Measurements from ENCODE around the gene FLRT2. TPM values are rescaled to one million over a fixed set of nuclear protein-coding genes. Genes with fewer than 3 reads are reported as not detected.

FLRT2 gene
- total RNA-seq = 1.7 TPM

GRCh38 chr14:85529803-85530574 is at the start of gene FLRT2:
FLRT2 (plus strand) TSS chr14:85530144; CDS start chr14:85621515, 91,371 bp downstream.
- DNase-seq (ENCODE audit: low spot score) (no peak), ATAC-seq (peak; percentile 7)

DNA sequence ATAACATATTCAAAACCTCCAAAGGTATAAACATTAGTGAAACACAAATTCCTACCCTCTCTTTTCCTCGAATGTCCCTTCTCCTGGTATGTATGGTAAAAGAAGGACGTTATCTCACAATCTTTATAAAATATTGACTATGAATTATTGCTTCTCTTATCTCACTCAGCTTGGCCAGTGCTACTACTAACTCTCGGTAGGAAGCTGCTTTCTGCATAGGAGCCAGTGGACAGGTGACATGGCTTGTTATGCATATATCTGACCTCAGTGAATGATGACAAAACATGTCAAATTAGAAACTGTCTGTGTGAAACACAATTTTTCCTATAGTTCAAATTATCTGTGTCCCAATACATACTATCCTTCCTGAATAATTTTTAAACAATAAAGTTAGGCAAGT is 48.5 kb upstream of the FLRT2 start:
- no peak for ATAC-seq
- no peak for DNase-seq (ENCODE audit: low spot score)

DNA sequence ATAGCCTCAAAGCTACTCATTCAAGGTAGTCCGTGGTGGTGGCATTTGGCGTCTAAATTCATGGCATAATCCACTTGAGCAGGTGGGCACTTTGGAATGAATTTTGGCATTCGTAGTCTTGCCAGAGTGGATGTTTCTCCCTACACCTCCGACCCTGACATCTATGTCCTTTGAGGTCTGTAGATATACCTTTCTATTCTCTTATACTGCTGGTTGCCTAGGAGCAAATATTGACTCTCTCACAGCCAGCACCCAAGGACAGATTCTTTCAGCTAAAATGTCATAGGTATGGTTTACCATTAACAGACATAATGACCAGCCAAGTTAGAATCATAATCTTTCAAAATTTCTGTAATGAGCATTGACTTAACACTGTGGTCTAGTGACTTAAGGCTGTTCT is 47.4 kb upstream of the FLRT2 start:
- peak; percentile 51 for ATAC-seq
- no peak for DNase-seq (ENCODE audit: low spot score)

GRCh38 chr14:85483037-85483436 is 46.9 kb upstream of the FLRT2 start:
- no peak for ATAC-seq
- no peak for DNase-seq (ENCODE audit: low spot score)

DNA sequence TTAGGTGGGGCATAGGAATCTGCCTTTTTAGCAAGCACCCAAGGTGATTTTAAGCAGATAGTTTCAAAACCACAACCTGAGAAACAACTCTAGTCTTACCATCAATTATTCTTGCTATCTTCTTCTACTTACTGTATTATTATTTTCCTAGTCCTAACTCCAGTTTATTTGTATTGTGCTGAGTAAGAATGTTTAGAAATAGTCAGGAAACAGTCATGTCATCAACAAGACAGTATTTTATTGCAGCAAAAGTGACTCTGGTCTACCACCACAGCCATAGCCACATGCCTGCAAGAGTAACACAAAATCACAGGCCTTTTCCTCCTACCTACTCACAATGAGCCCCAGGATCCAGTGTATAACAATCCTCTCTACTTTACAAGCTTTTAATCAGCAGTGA is 46.3 kb upstream of the FLRT2 start:
- DNase-seq (ENCODE audit: low spot score) (no peak), ATAC-seq (no peak)

DNA sequence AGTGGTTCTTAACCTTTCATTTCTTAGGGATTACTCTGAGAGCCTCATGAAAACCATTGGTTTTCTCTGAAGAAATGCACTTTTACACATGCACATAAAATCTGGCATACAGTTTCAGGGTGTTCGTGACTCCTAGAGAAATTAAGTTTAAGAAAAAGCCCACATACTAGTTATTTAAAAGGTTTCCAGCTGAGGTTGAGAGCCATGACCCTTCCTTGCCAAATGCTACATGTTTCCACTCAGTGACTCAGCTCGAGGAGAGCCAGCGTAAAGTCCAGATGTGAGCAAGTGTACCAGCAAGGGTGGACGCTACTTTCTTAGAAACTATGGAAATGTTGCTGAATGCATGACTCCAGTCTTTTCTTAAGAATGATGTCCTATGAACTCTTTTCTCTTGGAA is 42.7 kb upstream of the FLRT2 start:
- DNase-seq (ENCODE audit: low spot score) (no peak), ATAC-seq (no peak)

GRCh38 chr14:85501751-85502150 is 28.2 kb upstream of the FLRT2 start:
- no peak for ATAC-seq

DNA sequence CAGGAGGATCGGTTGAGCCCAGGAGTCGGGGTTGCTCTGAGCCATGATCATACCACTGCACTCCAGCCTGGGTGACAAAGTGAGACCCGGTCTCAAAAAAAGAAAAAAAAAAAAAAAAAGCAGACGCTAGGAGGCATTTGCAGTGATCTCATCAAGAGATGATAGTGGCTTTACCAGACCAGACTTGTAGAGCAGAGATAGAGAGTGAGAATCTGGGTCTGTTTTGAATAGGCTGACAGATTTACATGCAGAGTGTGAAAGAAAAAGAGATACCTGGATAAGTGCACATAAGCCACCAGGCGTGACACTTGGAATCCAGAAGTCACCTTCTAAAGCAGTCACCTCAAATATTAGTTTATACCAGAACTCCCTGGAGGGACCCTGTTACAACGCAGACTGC is 21.1 kb upstream of the FLRT2 start:
- DNase-seq (ENCODE audit: low spot score) = no peak
- no peak for ATAC-seq

More at GRCh38 chr14:85501751-85502150, 28.2 kb upstream of the FLRT2 start:
- no peak for DNase-seq (ENCODE audit: low spot score)

GRCh38 chr14:85512451-85512850 is 17.5 kb upstream of the FLRT2 start:
- no peak for DNase-seq (ENCODE audit: low spot score)
- no peak for ATAC-seq

DNA sequence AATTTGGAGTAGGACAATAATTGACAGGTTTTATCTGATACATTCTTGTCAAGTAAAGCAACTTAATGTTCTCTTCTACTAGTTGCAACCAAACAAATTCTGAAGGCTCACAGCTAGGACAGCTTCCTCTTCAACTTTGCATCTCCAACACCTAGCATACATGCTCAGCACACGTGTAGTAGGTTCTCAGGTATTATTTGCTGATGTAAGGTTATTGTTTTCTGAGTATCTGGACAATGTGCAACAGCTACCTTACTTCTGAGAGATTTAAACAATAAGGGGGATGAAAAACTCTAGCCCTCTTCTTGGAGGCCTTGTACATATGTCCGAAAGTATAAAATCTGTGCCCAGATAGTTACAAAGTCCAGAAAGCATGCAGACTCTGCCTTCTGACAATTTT is 15.5 kb upstream of the FLRT2 start:
- no peak for DNase-seq (ENCODE audit: low spot score)
- ATAC-seq = no peak

GRCh38 chr14:85516239-85517113 is 13.5 kb upstream of the FLRT2 start:
- no peak for ATAC-seq
- DNase-seq (ENCODE audit: low spot score) = no peak

- DNase-seq (ENCODE audit: low spot score) = no peak
- ATAC-seq = no peak
Measured at GRCh38 chr14:85517114-85517688, 12.7 kb upstream of the FLRT2 start.

- ATAC-seq (peak; percentile 44), DNase-seq (ENCODE audit: low spot score) (no peak)
Measured at GRCh38 chr14:85519661-85520305, 10.2 kb upstream of the FLRT2 start.

DNA sequence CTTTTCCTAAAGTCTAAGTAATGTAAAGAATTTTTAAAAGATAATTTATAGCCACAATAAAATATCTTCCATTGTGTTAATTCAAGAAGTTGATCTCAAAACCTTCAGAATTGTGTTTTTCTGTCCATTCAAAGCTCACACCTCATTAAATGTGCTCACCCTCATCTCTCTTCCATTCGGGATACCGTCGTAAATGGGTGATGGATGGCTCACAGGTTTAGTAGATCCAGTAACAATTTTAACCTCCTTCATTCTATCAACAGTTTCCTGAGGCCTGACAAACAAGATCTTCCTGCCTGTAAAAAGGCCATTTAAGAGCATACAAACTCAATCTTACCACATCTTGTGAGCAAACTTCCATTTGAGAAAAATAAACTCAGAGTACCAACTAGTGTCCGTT is 9.4 kb upstream of the FLRT2 start:
- DNase-seq (ENCODE audit: low spot score) = no peak
- ATAC-seq = no peak

- DNase-seq (ENCODE audit: low spot score) = no peak
- no peak for ATAC-seq
Measured at GRCh38 chr14:85523624-85524023, 6.3 kb upstream of the FLRT2 start.

GRCh38 chr14:85527006-85527405 is 2.9 kb upstream of the FLRT2 start:
- DNase-seq (ENCODE audit: low spot score) (no peak), ATAC-seq (no peak)

DNA sequence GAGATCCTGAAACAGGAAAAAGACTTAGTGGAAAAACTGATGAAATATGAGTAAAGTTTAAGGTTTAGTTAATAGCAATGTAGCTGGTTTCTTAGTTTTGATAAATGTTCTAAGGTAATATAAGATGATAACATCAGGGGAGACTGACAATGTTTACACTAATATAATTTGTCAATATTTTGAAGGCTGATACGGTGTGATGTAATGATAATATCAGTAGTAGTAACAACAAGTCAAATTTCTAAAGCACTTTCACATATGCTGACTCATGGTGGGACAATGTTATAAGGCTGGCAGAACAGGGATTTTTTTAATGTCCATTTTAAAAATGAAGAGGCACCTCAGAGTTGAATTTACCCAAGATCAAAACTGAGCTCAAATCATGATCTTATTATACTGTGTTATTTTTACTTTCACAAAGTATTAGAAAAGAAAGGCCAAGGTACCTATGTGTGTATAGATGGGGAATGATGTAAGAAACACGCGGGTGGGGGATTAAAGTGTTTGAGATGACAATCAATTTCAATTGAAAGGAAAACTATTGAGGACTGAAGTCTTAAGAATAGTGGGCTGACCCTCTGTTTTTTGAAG is 2.4 kb upstream of the FLRT2 start:
- no peak for ATAC-seq
- DNase-seq (ENCODE audit: low spot score) = no peak

GRCh38 chr14:85528080-85528896 is 1.7 kb upstream of the FLRT2 start:
- DNase-seq (ENCODE audit: low spot score) = no peak
- peak; percentile 71 for ATAC-seq

- DNase-seq (ENCODE audit: low spot score) (no peak), ATAC-seq (no peak)
Measured at GRCh38 chr14:85528897-85529631, 880 bp upstream of the FLRT2 start.

All from left lobe of liver (tissue), 2 donors.